Endothelial cell of umbilical vein (primary cell): ENCODE measurements around the gene CPD. TPM values are rescaled to one million over a fixed set of nuclear protein-coding genes. Genes with fewer than 3 reads are reported as not detected.

ENCODE experiments used
- BruUV-seq: library from RNA; stranded (reverse); fragments of 400-500 nt; replicated peaks from 2 replicates; lab custom pipeline; 2021; lab: Mats Ljungman, UMichigan
- CTCF ChIA-PET: fragments of 300-600, 350-600 bp; sonication (Branson Sonifier 250); formaldehyde crosslinking; loops from one replicate; lab custom pipeline; 2021; ENCODE audit warnings: antibody characterized with exemption, inconsistent platforms; lab: Charles Lee
- POLR2A ChIA-PET: fragments of 300-600, 350-600 bp; sonication (Branson Sonifier 250); formaldehyde crosslinking; loops from one replicate; lab custom pipeline; 2021; ENCODE audit warnings: antibody characterized with exemption, inconsistent platforms; lab: Charles Lee
- DNase-seq: peaks from one replicate; pipeline ENCODE4 v3.0.0-alpha.2; 2011; ENCODE audit warnings: low read depth, low spot score
- FAIRE-seq: peaks from 2 replicates; lab custom pipeline; 2011; peaks lifted over from hg19 to GRCh38; lab: Jason Lieb, UNC
- H2AFZ ChIP-seq: 2 replicates; pipeline ENCODE4 v1.6.0; 2012; ENCODE audit warnings: low read depth, low read length, control low read depth, inconsistent platforms
- H3K27ac ChIP-seq: 2 replicates; pipeline ENCODE4 v1.5.1; 2011; ENCODE audit warnings: low read depth, mild to moderate bottlenecking, control low read depth, low read length, moderate library complexity; ENCODE audit not compliant: insufficient read depth
- H3K27me3 ChIP-seq, 2 experiments: 2 replicates each; pipeline versions ENCODE4 v1.6.0 to v1.6.1; 2011; ENCODE audit warnings: low read length in 2 of 2, mixed read lengths in 1 of 2; ENCODE audit not compliant: control insufficient read depth in 2 of 2, insufficient read depth in 2 of 2
- H3K36me3 ChIP-seq, 2 experiments: 2 replicates in 1 of 2; 3 replicates in 1 of 2; pipeline ENCODE4 v1.5.1; 2011; ENCODE audit warnings: low read length in 2 of 2, mild to moderate bottlenecking in 1 of 2, moderate library complexity in 1 of 2; ENCODE audit not compliant: control insufficient read depth in 2 of 2, insufficient read depth in 2 of 2; ENCODE audit errors: extremely low read depth in 1 of 2
- H3K4me1 ChIP-seq: 3 replicates; pipeline ENCODE4 v1.5.1; 2011; ENCODE audit warnings: mild to moderate bottlenecking, low read length; ENCODE audit not compliant: control insufficient read depth, insufficient read depth; ENCODE audit errors: extremely low read depth
- H3K4me2 ChIP-seq: 2 replicates; pipeline ENCODE4 v1.6.1; 2011; ENCODE audit warnings: low read length, control low read depth, mixed read lengths; ENCODE audit not compliant: insufficient read depth
- H3K4me3 ChIP-seq, 3 experiments: fragments of 200-600 bp in 1 of 3; sonication (generic), shearing (Covaris generic) in 1 of 3; replicated peaks in 1 of 3; 2 replicates each; pipeline ENCODE4 v1.5.1; 2011 to 2016; ENCODE audit warnings: control low read depth in 3 of 3, low read length in 3 of 3, mild to moderate bottlenecking in 2 of 3, inconsistent platforms in 1 of 3, low read depth in 1 of 3, moderate library complexity in 1 of 3; ENCODE audit not compliant: insufficient read depth in 1 of 3
- H3K79me2 ChIP-seq: 2 replicates; pipeline ENCODE4 v1.6.0; 2012; ENCODE audit warnings: low read length, inconsistent platforms; ENCODE audit not compliant: control insufficient read depth, insufficient read depth
- H3K9ac ChIP-seq: replicated peaks from 2 replicates; pipeline ENCODE3; 2011; ENCODE audit warnings: low read length, control low read depth; ENCODE audit not compliant: insufficient read depth; ENCODE audit errors: extremely low read depth
- H3K9me1 ChIP-seq: replicated peaks from 3 replicates; pipeline ENCODE4 v1.6.0; 2011; ENCODE audit warnings: mild to moderate bottlenecking, low read length; ENCODE audit not compliant: control insufficient read depth, insufficient read depth; ENCODE audit errors: extremely low read depth
- H3K9me3 ChIP-seq: replicated peaks from 2 replicates; pipeline ENCODE4 v1.5.1; 2012; ENCODE audit warnings: low read length, inconsistent platforms; ENCODE audit not compliant: control insufficient read depth, insufficient read depth
- H4K20me1 ChIP-seq: replicated peaks from 2 replicates; pipeline ENCODE3; 2011; ENCODE audit warnings: mild to moderate bottlenecking, low read length; ENCODE audit not compliant: control insufficient read depth, insufficient read depth; ENCODE audit errors: extremely low read depth
- EZH2 ChIP-seq: IDR thresholded peaks from 2 replicates; pipeline ENCODE4 v1.6.1; 2012; ENCODE audit warnings: borderline replicate concordance, low read depth, mild to moderate bottlenecking, moderate library complexity, low read length, inconsistent platforms; ENCODE audit not compliant: severe bottlenecking
- FOS ChIP-seq: IDR thresholded peaks from 2 replicates; pipeline ENCODE4 v1.6.1; 2011; ENCODE audit warnings: mild to moderate bottlenecking, low read length, moderate library complexity, borderline replicate concordance; ENCODE audit not compliant: insufficient read depth
- GATA2 ChIP-seq: IDR thresholded peaks from 2 replicates; pipeline ENCODE4 v1.7.0; 2011; ENCODE audit warnings: low read depth, mild to moderate bottlenecking, moderate library complexity, mixed read lengths, low read length; ENCODE audit not compliant: insufficient read length, insufficient read depth
- JUN ChIP-seq: IDR thresholded peaks from 2 replicates; pipeline ENCODE4 v1.6.1; 2011; ENCODE audit warnings: borderline replicate concordance, low read depth; ENCODE audit not compliant: insufficient read length, insufficient read depth
- MYC ChIP-seq: IDR thresholded peaks from one replicate; pipeline ENCODE4 v1.6.1; 2011; ENCODE audit warnings: mild to moderate bottlenecking, low read depth, low read length
- POLR2A ChIP-seq: IDR thresholded peaks from 2 replicates; pipeline ENCODE4 v1.6.1; 2012; ENCODE audit warnings: low read depth, mild to moderate bottlenecking, control low read depth, low read length
- POLR2AphosphoS5 ChIP-seq: IDR thresholded peaks from 2 replicates; pipeline ENCODE4 v1.6.1; 2012; ENCODE audit warnings: low read depth, mild to moderate bottlenecking, control low read depth, low read length, moderate library complexity; ENCODE audit not compliant: insufficient read depth
- dilution Hi-C: fragments of 300-500 bp; cut with MboI; formaldehyde crosslinking; loops from one replicate; pipeline ENCODE4 v1.15.0; 2019; ENCODE audit warnings: low sequenced_read_pairs; ENCODE audit not compliant: extremely low pct_ligation_motif_present
- intact Hi-C: fragments of 100-400 bp; cut with micrococcal nuclease; formaldehyde crosslinking; loops from one replicate; pipeline ENCODE4 v1.10.0; 2022
- polyA plus RNA-seq, 4 experiments: library from polyadenylated mRNA; depleted of rRNA in 3 of 4; stranded (reverse) in 3 of 4; unstranded in 1 of 4; fragments of >200 nt; gene quantifications; 2 replicates each; pipeline versions ENCODE4 v1.2.1 to v1.2.3, GENCODE V29; 2011 to 2012; ENCODE audit warnings: missing spikeins in 1 of 4
- total RNA-seq: library from RNA; stranded (reverse); gene quantifications from 2 replicates; pipeline ENCODE4 v1.2.3, GENCODE V29; 2021
- TF ChIP-seq, protein P1 (sequence below): IDR thresholded peaks from 2 replicates; pipeline ENCODE4 v1.6.1; 2011; ENCODE audit not compliant: insufficient read depth, insufficient read length
- TF ChIP-seq, protein P2 (sequence below), 2 donors: IDR thresholded peaks; 1 replicate in 1 of 2; 2 replicates in 1 of 2; pipeline ENCODE4 v1.5.1; 2011; ENCODE audit warnings: low read length in 2 of 2, mild to moderate bottlenecking in 2 of 2, moderate library complexity in 2 of 2, control low read depth in 1 of 2, inconsistent platforms in 1 of 2, low read depth in 1 of 2; ENCODE audit not compliant: insufficient read depth in 1 of 2; ENCODE audit errors: extremely low read depth in 1 of 2

CPD gene
- total and polyA plus RNA-seq, 2 donors (not counting 3 experiments of a cell fraction or from before 2014, with no cell fraction given), result 18.3 to 63.6 TPM

DNA sequence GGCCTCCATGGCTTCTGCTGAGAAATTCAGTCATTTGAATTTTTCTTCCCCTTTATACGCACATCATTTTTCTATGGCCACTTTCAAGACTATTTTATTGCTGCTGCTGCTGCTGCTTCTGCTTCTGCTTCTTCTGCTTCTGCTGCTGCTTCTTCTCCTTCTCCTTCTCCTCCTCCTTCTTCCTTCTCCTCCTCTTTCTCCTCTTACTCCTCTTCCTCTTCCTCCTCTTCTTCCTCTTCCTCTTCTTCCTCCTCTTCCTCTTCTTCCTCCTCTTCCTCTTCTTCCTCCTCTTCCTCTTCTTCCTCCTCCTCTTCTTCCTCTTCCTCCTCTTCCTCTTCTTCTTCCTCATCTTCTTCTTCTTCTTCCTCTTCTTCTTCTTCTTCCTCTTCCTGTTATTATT is 22.4 kb downstream of the CPD start:
- H3K9me3 ChIP-seq, result no peaks in the 10 kb centered on the region
- H3K79me2 ChIP-seq, result no peaks in the 10 kb centered on the region
- H3K9ac ChIP-seq, result no peak overlapping the region
- no peak overlapping the region for H2AFZ ChIP-seq
- H3K27me3 ChIP-seq, result no peaks in the 10 kb centered on the region
- H3K4me1 ChIP-seq, result no peaks in the 10 kb centered on the region
- intact Hi-C loops (no loop called here), dilution Hi-C loops (no loop called here)
- H3K36me3 ChIP-seq, result no peaks in the 10 kb centered on the region
- ChIA-PET CTCF (interaction anchor here (0.6 to 1.9 kb wide), 2 partner anchors 8 to 1398 kb away, joined by 3 to 4 read pairs; no protein-coding TSS in a partner anchor), POLR2A (interaction anchor here (0.6 to 0.7 kb wide), 2 partner anchors 289 to 477 kb away, joined by 3 read pairs; no protein-coding TSS in a partner anchor)
- TF ChIP-seq, protein P1, sequence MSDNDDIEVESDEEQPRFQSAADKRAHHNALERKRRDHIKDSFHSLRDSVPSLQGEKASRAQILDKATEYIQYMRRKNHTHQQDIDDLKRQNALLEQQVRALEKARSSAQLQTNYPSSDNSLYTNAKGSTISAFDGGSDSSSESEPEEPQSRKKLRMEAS, result no peak
- TF ChIP-seq, protein P2, sequence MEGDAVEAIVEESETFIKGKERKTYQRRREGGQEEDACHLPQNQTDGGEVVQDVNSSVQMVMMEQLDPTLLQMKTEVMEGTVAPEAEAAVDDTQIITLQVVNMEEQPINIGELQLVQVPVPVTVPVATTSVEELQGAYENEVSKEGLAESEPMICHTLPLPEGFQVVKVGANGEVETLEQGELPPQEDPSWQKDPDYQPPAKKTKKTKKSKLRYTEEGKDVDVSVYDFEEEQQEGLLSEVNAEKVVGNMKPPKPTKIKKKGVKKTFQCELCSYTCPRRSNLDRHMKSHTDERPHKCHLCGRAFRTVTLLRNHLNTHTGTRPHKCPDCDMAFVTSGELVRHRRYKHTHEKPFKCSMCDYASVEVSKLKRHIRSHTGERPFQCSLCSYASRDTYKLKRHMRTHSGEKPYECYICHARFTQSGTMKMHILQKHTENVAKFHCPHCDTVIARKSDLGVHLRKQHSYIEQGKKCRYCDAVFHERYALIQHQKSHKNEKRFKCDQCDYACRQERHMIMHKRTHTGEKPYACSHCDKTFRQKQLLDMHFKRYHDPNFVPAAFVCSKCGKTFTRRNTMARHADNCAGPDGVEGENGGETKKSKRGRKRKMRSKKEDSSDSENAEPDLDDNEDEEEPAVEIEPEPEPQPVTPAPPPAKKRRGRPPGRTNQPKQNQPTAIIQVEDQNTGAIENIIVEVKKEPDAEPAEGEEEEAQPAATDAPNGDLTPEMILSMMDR (IDR thresholded peaks at IDR 0.05; ENCODE audit: extremely low read depth in 1 of 2, insufficient read depth in 1 of 2, low read depth in 1 of 2, low read length in 2 of 2), result no peak
- TF ChIP-seq JUN (no peak), EZH2 (no peak), FOS (no peak), POLR2A (no peak), POLR2AphosphoS5 (no peak), MYC (no peak), GATA2 (no peak)
- DNase-seq (no peak), FAIRE-seq (no peak)
- no peak overlapping the region for H3K27ac ChIP-seq
- H3K9me1 ChIP-seq, result no peaks in the 10 kb centered on the region
- no peak overlapping the region for H3K4me3 ChIP-seq
- H4K20me1 ChIP-seq, result no peaks in the 10 kb centered on the region
- no peak overlapping the region for H3K4me2 ChIP-seq
- no TSS peak for BruUV-seq
